HG02852 (cell line): Measurements from ENCODE around the gene SYNE4.
"Not testable (repeated sequence)": the region's sequence is repeated elsewhere in the genome, so short reads cannot be mapped to it uniquely, and the experiment has no call there.

Source experiments
- ATAC-seq: cut with Tn5 transposase; IDR thresholded peaks from one replicate; pipeline ENCODE4 v1.9.1; 2021; ENCODE audit warnings: mild to moderate bottlenecking, moderate library complexity; ENCODE audit not compliant: unreplicated experiment

The SYNE4 gene

GRCh38 chr19:35957411-35957810 is 51.2 kb downstream of the SYNE4 start:
- not testable (repeated sequence) for ATAC-seq

GRCh38 chr19:35955881-35956634 is 52.6 kb downstream of the SYNE4 start:
- ATAC-seq: no peak
